NT2/D1 (cell line): ENCODE data around the gene MAML3.

Experiments used
- DNase-seq: peaks from one replicate; pipeline ENCODE4 v3.0.0-alpha.2; 2011; ENCODE audit warnings: low read depth, low spot score
- H3K27me3 ChIP-seq: 2 replicates; pipeline ENCODE4 v1.6.0; 2011; ENCODE audit warnings: mild to moderate bottlenecking; ENCODE audit not compliant: insufficient read length, insufficient read depth
- H3K36me3 ChIP-seq: 2 replicates; pipeline ENCODE4 v1.6.1; 2011; ENCODE audit warnings: mild to moderate bottlenecking, low read length, mixed read lengths; ENCODE audit not compliant: insufficient read depth, insufficient read length
- H3K4me1 ChIP-seq: 2 replicates; pipeline ENCODE4 v1.5.1; 2011; ENCODE audit not compliant: insufficient read depth, insufficient read length
- H3K4me3 ChIP-seq: 2 replicates; pipeline ENCODE4 v1.5.1; 2011; ENCODE audit warnings: low read depth; ENCODE audit not compliant: insufficient read length
- H3K9ac ChIP-seq: 2 replicates; pipeline ENCODE4 v1.6.0; 2011; ENCODE audit warnings: low read depth; ENCODE audit not compliant: insufficient read length
- H3K9me3 ChIP-seq: 2 replicates; pipeline ENCODE4 v1.5.1; 2011; ENCODE audit warnings: mild to moderate bottlenecking, low read length; ENCODE audit not compliant: insufficient read depth
- SUZ12 ChIP-seq: IDR thresholded peaks from 2 replicates; pipeline ENCODE4 v1.6.1; 2011; ENCODE audit not compliant: insufficient read length, insufficient read depth; ENCODE audit errors: extremely low read depth
- YY1 ChIP-seq: IDR thresholded peaks from 2 replicates; pipeline ENCODE4 v1.6.1; 2011; ENCODE audit not compliant: insufficient read length, insufficient read depth
- ZNF274 ChIP-seq: IDR thresholded peaks from 2 replicates; pipeline ENCODE4 v1.6.1; 2011; ENCODE audit warnings: mild to moderate bottlenecking, low read depth, low read length

Gene MAML3

DNA sequence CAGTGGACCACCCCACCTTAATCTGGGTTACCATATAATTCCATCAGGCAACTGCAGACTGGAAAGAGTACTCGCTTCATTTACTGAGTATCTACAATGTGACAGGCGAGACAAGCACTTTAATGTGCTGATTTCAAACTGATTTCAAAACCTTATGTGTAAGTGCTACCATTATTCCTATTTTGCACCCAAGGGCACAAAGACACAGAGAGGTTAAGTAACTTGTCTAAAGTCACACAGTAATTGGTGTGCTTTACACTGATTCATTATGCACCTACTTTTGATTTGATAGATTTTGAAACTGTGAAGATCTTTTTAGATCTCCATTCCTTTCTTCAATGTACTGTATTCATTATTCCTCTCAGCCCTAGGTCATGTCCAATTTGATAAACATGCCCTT, 296.0 kb downstream of the MAML3 start:
- Histone ChIP-seq H3K4me3 (no peak overlapping the region), H3K9ac (no peak overlapping the region), H3K9me3 (no peaks in the 10 kb centered on the region), H3K4me1 (peaks cover 2% of the 10 kb centered on the region), H3K27me3 (no peaks in the 10 kb centered on the region), H3K36me3 (no peaks in the 10 kb centered on the region)
- no peak for TF ChIP-seq YY1
- no peak for TF ChIP-seq ZNF274
- no peak for TF ChIP-seq SUZ12
- DNase-seq, result no peak

DNA sequence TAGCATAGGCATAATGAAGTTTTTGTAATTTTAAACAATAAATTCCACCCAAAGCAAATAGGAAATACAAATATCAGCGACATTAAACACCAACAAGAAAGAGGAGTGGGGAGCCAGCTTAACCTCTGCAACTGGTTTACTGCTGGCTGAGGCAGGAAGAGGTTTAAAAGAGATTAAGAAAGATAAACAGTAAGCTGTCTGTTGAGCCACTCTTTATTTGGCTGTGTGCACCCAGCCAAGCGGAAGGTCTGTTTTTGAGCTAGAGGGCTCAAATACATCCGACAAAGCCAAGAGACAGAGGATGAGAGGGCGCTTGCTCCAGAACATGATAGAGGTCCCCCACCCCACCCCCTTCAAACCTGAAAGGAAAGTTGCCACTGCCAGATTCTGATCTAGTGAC, 297.0 kb downstream of the MAML3 start:
- Histone ChIP-seq H3K27me3 (no peaks in the 10 kb centered on the region), H3K36me3 (no peaks in the 10 kb centered on the region), H3K4me1 (peaks cover 2% of the 10 kb centered on the region), H3K9ac (no peak overlapping the region), H3K4me3 (no peak overlapping the region), H3K9me3 (no peaks in the 10 kb centered on the region)
- DNase-seq, result no peak
- no peak for TF ChIP-seq SUZ12
- TF ChIP-seq ZNF274, result no peak
- TF ChIP-seq YY1, result no peak

DNA sequence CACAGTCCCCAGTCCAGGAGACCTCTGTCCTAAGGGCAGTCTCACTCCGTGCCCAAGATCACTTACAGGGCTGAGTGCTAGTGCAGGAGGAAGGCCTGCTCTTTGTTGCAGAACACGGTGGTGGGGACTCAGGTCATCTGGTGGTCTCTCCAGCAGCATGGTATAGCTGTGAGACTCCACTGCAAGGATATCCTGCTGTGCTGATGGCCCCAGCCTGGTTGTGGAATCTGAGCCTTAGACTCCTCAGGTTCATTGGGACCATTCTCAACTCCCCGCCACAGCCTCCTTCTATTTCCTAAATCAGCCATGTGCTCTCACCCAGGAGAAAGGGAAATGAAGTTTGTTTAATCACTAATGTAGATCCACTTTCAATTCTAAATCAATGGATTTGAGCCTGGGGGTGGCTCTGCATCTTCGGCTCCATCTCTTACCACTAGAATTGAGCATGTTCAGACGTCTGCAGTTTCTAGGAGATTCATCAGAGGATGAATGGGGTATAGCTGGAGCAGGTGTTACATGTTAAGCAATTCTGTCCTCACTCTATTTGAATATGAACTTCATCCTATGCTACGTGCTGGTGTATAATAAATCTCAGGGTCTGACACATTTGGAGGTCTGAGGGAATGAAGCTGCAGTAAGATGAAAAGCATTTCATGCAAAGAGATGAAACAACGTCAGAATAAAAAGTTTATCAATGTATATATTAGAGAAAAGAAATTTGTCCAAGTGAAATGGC, 299.1 kb downstream of the MAML3 start:
- peaks cover 2% of the 10 kb centered on the region for H3K4me1 ChIP-seq
- DNase-seq, result no peak
- no peaks in the 10 kb centered on the region for H3K9me3 ChIP-seq
- H3K27me3 ChIP-seq, result no peaks in the 10 kb centered on the region
- H3K4me3 ChIP-seq, result no peak overlapping the region
- TF ChIP-seq YY1 (no peak), SUZ12 (no peak), ZNF274 (no peak)
- H3K36me3 ChIP-seq, result no peaks in the 10 kb centered on the region
- no peak overlapping the region for H3K9ac ChIP-seq

DNA sequence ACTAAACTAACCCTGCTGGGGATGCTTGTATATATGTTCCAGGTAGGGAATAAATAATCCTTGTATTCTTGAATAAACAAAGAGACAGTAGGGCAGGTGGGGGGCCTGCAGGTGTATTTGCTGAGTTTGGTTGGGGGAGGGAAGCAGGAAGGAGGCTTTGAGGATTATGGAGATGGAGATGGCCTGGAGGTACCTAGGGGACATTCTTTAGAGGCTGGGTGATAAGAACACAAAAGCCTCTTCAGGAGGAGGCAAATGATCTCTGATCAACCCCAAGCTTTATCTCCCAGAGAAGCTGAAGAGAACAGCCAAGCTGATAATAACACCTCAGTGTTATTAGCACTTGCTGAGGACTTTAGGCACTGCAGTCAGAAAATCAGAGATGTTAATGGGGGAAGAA, 300.7 kb downstream of the MAML3 start:
- Histone ChIP-seq H3K36me3 (no peaks in the 10 kb centered on the region), H3K9ac (no peak overlapping the region), H3K4me1 (peaks cover 2% of the 10 kb centered on the region), H3K27me3 (no peaks in the 10 kb centered on the region), H3K4me3 (no peak overlapping the region), H3K9me3 (no peaks in the 10 kb centered on the region)
- DNase-seq, result peak; percentile 60
- TF ChIP-seq SUZ12 (no peak), ZNF274 (no peak), YY1 (no peak)

DNA sequence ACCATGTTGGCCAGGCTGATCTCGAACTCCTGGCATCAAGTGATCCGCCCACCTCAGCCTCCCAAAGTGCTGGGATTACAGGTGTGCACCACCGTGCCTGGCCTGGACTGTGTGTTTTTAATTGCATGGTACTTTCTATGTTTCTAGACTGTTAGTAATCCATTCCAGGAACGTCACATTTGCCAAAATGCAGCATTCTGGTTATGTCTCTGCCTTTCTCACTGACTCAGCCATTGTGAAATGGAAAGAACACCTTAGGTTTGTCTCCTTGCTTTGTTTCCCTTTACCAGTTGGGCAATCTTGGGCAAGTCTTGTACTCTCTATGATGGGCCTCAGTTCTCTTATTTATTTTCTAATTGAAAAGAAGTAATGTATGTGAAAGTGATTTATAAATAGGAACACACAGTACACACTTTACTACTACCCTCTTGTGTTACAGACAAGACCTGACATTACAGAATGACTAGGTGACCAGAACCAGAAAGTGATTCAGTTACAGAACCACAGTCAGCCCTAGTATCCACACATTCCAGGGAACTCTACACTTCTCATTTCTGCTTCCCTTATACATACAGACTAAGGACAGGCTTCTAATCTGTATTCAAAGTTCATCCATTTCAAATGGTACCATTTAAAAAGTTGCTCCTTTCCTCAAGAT, 301.2 kb downstream of the MAML3 start:
- DNase-seq, result no peak
- Histone ChIP-seq H3K4me1 (peaks cover 2% of the 10 kb centered on the region), H3K9ac (no peak overlapping the region), H3K27me3 (no peaks in the 10 kb centered on the region), H3K36me3 (no peaks in the 10 kb centered on the region), H3K4me3 (no peak overlapping the region), H3K9me3 (no peaks in the 10 kb centered on the region)
- no peak for TF ChIP-seq ZNF274
- TF ChIP-seq YY1, result no peak
- TF ChIP-seq SUZ12, result no peak

DNA sequence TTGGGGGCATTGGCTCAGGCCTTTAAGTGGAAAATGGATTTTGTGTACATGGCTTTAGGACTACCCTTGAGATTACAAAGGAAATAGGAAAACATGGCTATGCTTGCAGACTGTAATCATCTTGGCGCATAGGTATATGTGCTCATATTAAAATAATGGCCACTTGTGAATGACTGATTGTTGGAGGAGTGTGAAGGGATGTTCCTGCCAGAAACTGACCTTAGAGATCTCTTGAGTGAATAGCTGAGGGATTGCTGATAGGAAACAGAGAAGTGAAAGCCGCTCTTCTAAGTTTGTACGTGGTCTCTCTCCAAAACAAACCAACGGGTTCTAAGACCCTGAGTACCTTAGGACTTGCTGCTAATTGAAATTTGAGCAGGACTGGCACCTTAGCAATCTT, 302.3 kb downstream of the MAML3 start:
- TF ChIP-seq SUZ12 (no peak), ZNF274 (no peak), YY1 (no peak)
- Histone ChIP-seq H3K36me3 (no peaks in the 10 kb centered on the region), H3K27me3 (no peaks in the 10 kb centered on the region), H3K9me3 (no peaks in the 10 kb centered on the region), H3K4me1 (peaks cover 2% of the 10 kb centered on the region), H3K4me3 (no peak overlapping the region), H3K9ac (no peak overlapping the region)
- no peak for DNase-seq

DNA sequence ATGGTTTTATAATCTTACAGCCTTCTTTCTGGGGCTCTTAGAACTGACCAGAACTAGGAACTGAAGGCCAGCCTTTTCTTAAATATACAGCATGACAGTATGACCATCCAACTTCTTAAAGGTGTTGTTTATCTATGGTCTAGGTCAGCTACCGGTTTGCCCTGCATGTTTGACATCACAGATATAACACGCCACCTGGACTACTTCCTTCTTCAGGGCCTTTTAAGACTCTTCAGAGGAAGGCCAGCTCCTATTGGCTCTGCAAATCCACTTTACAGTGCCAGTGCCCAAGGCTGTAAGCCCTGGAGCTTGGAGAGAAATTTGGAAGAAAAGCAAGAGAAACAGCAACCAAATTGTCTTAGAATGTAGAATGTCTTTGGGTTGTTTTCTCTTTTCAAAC, 302.9 kb downstream of the MAML3 start:
- Histone ChIP-seq H3K4me1 (peaks cover 2% of the 10 kb centered on the region), H3K27me3 (no peaks in the 10 kb centered on the region), H3K4me3 (no peak overlapping the region), H3K9me3 (no peaks in the 10 kb centered on the region), H3K9ac (no peak overlapping the region), H3K36me3 (no peaks in the 10 kb centered on the region)
- no peak for TF ChIP-seq ZNF274
- TF ChIP-seq SUZ12, result no peak
- TF ChIP-seq YY1, result no peak
- DNase-seq, result no peak
